Measurements from ENCODE around the gene C3. TPM values are rescaled to one million over a fixed set of nuclear protein-coding genes. Genes with fewer than 3 reads are reported as not detected.

The C3 gene
- total RNA-seq, 1 experiment from 2014 or later, result 7.0 TPM

DNA sequence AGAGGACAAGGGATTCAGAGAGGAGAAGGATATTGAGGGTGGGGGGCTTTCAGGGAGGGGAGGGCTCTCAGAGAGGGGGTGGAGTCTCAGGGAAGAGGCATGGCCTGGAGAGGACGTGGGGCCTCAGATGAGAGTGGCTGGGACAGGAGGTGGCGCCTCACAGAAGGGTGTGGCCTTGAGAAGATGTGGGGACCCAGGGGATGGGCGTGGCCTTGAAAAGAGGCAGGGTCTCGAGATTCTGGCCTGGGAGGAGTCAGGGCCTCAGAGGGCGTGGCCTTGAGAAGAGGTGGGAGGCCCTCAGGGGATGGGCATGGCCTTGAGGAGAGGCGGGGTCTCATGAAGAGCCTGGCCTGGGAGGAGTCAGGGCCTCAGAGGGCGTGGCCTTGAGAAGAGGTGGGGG, 26.8 kb downstream of the C3 start:
- Histone ChIP-seq H3K9me3 (ENCODE audit: control insufficient read depth in 1 of 2, insufficient read depth in 1 of 2, low read depth in 1 of 2, low read length in 2 of 2) (no peaks in the 10 kb centered on the region), H3K4me1 (ENCODE audit: control insufficient read depth in 1 of 2, insufficient read depth in 2 of 2, low read length in 2 of 2) (peaks cover 5 to 20% of the 10 kb centered on the region in 2 experiments), H3K9me2 (ENCODE audit: insufficient read depth) (no peaks in the 10 kb centered on the region), H3K9ac (ENCODE audit: low read length) (no peak overlapping the region), H3K4me2 (ENCODE audit: low read length) (no peak overlapping the region), H2AFZ (ENCODE audit: low read depth, low read length, poor library complexity, severe bottlenecking) (no peak overlapping the region), H4K20me1 (ENCODE audit: insufficient read depth) (no peaks in the 10 kb centered on the region), H3K79me2 (ENCODE audit: insufficient read depth, low read length) (no peaks in the 10 kb centered on the region), H3K36me3 (ENCODE audit: control insufficient read depth in 1 of 2, insufficient read depth in 2 of 2, low read length in 2 of 2) (no peaks in the 10 kb centered on the region), H3K4me3 (replicated peaks in 1 of 2; ENCODE audit: low read depth in 1 of 2, low read length in 2 of 2) (no peak overlapping the region), H3K27me3 (ENCODE audit: insufficient read depth, low read length) (no peaks in the 10 kb centered on the region), H3K27ac (ENCODE audit: low read depth, low read length) (no peak overlapping the region)
- ChIA-PET CTCF (no interaction called here), POLR2A (no interaction called here), RAD21 (ENCODE audit: low non-redundant PET in 1 of 2, low total read pairs in 2 of 2, uncharacterized antibody in 2 of 2, unreplicated experiment in 2 of 2) (no interaction called here)
- no peak for TF ChIP-seq SRF (IDR thresholded peaks at IDR 0.05; ENCODE audit: low read depth)
- no peak for TF ChIP-seq EGR1 (IDR thresholded peaks at IDR 0.05; ENCODE audit: low read depth)
- TF ChIP-seq, protein P1, sequence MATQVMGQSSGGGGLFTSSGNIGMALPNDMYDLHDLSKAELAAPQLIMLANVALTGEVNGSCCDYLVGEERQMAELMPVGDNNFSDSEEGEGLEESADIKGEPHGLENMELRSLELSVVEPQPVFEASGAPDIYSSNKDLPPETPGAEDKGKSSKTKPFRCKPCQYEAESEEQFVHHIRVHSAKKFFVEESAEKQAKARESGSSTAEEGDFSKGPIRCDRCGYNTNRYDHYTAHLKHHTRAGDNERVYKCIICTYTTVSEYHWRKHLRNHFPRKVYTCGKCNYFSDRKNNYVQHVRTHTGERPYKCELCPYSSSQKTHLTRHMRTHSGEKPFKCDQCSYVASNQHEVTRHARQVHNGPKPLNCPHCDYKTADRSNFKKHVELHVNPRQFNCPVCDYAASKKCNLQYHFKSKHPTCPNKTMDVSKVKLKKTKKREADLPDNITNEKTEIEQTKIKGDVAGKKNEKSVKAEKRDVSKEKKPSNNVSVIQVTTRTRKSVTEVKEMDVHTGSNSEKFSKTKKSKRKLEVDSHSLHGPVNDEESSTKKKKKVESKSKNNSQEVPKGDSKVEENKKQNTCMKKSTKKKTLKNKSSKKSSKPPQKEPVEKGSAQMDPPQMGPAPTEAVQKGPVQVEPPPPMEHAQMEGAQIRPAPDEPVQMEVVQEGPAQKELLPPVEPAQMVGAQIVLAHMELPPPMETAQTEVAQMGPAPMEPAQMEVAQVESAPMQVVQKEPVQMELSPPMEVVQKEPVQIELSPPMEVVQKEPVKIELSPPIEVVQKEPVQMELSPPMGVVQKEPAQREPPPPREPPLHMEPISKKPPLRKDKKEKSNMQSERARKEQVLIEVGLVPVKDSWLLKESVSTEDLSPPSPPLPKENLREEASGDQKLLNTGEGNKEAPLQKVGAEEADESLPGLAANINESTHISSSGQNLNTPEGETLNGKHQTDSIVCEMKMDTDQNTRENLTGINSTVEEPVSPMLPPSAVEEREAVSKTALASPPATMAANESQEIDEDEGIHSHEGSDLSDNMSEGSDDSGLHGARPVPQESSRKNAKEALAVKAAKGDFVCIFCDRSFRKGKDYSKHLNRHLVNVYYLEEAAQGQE (IDR thresholded peaks at IDR 0.05; ENCODE audit: low read depth), result no peak
- TF ChIP-seq, protein P2, sequence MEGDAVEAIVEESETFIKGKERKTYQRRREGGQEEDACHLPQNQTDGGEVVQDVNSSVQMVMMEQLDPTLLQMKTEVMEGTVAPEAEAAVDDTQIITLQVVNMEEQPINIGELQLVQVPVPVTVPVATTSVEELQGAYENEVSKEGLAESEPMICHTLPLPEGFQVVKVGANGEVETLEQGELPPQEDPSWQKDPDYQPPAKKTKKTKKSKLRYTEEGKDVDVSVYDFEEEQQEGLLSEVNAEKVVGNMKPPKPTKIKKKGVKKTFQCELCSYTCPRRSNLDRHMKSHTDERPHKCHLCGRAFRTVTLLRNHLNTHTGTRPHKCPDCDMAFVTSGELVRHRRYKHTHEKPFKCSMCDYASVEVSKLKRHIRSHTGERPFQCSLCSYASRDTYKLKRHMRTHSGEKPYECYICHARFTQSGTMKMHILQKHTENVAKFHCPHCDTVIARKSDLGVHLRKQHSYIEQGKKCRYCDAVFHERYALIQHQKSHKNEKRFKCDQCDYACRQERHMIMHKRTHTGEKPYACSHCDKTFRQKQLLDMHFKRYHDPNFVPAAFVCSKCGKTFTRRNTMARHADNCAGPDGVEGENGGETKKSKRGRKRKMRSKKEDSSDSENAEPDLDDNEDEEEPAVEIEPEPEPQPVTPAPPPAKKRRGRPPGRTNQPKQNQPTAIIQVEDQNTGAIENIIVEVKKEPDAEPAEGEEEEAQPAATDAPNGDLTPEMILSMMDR (IDR thresholded peaks at IDR 0.05 in 2 of 3, conservative IDR thresholded peaks at IDR 0.05 in 1 of 3; ENCODE audit: borderline replicate concordance in 1 of 3, insufficient read depth in 1 of 3, low read depth in 2 of 3, low read length in 2 of 3), result no peak
- TF ChIP-seq EZH2 (IDR thresholded peaks at IDR 0.05), result no peak
- TF ChIP-seq, protein P3, sequence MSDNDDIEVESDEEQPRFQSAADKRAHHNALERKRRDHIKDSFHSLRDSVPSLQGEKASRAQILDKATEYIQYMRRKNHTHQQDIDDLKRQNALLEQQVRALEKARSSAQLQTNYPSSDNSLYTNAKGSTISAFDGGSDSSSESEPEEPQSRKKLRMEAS (IDR thresholded peaks at IDR 0.05), result no peak
- TF ChIP-seq, protein P4, sequence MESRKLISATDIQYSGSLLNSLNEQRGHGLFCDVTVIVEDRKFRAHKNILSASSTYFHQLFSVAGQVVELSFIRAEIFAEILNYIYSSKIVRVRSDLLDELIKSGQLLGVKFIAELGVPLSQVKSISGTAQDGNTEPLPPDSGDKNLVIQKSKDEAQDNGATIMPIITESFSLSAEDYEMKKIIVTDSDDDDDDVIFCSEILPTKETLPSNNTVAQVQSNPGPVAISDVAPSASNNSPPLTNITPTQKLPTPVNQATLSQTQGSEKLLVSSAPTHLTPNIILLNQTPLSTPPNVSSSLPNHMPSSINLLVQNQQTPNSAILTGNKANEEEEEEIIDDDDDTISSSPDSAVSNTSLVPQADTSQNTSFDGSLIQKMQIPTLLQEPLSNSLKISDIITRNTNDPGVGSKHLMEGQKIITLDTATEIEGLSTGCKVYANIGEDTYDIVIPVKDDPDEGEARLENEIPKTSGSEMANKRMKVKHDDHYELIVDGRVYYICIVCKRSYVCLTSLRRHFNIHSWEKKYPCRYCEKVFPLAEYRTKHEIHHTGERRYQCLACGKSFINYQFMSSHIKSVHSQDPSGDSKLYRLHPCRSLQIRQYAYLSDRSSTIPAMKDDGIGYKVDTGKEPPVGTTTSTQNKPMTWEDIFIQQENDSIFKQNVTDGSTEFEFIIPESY (IDR thresholded peaks at IDR 0.05; ENCODE audit: extremely low read depth, insufficient replicate concordance, low read length), result no peak
- no peak for TF ChIP-seq ZNF274 (IDR thresholded peaks at IDR 0.05; ENCODE audit: low read depth, low read length)
- no peak for TF ChIP-seq RAD21 (IDR thresholded peaks at IDR 0.05; ENCODE audit: low read depth)
- TF ChIP-seq CEBPB (IDR thresholded peaks at IDR 0.05; ENCODE audit: low read depth), result no peak
- TF ChIP-seq POLR2A (IDR thresholded peaks at IDR 0.05; ENCODE audit: borderline replicate concordance, extremely low read depth, insufficient read depth, insufficient read length), result no peak
- TF ChIP-seq POLR2AphosphoS5 (IDR thresholded peaks at IDR 0.05; ENCODE audit: low read depth, low read length), result no peak
- TF ChIP-seq EZH2phosphoT487 (IDR thresholded peaks at IDR 0.05; ENCODE audit: borderline replicate concordance), result no peak
- no peak for TF ChIP-seq SIN3A (IDR thresholded peaks at IDR 0.05; ENCODE audit: low read depth)
- TF ChIP-seq ZFX (IDR thresholded peaks at IDR 0.05), result no peak
- TF ChIP-seq, protein P5, sequence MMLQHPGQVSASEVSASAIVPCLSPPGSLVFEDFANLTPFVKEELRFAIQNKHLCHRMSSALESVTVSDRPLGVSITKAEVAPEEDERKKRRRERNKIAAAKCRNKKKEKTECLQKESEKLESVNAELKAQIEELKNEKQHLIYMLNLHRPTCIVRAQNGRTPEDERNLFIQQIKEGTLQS (IDR thresholded peaks at IDR 0.05), result no peak
- TF ChIP-seq JUND (IDR thresholded peaks at IDR 0.05), result no peak
- no peak for TF ChIP-seq TCF7L2 (IDR thresholded peaks at IDR 0.05; ENCODE audit: borderline replicate concordance, extremely low read depth, insufficient read depth, insufficient read length)
- TF ChIP-seq CBX3 (IDR thresholded peaks at IDR 0.05; ENCODE audit: low read depth), result no peak
- no peak for TF ChIP-seq FOSL1 (IDR thresholded peaks at IDR 0.05; ENCODE audit: low read depth)
- intact Hi-C loops (cut with micrococcal nuclease), result no loop called here
- ATAC-seq (peak; percentile 46), DNase-seq (ENCODE audit: low read depth, low spot score) (no peak)
- no TSS peak for BruUV-seq (replicated peaks)
